Breast epithelium (tissue), 3 donors: ENCODE measurements around the gene PLSCR1.

Source experiments
- CTCF ChIP-seq, 3 donors: fragments of 450-650 bp; IDR thresholded peaks; one replicate each; pipeline ENCODE4 v1.5.1; 2016 to 2017; ENCODE audit warnings: antibody characterized with exemption in 3 of 3, mild to moderate bottlenecking in 3 of 3, moderate library complexity in 3 of 3
- POLR2A ChIP-seq: fragments of 450-650 bp; IDR thresholded peaks from one replicate; pipeline ENCODE4 v1.6.1; 2016; ENCODE audit warnings: antibody characterized with exemption, mild to moderate bottlenecking, moderate library complexity
- POLR2AphosphoS5 ChIP-seq, 3 donors: sonication (generic); formaldehyde crosslinking; IDR thresholded peaks; one replicate each; pipeline ENCODE4 v1.6.1; 2017; ENCODE audit warnings: antibody characterized with exemption in 3 of 3

DNA sequence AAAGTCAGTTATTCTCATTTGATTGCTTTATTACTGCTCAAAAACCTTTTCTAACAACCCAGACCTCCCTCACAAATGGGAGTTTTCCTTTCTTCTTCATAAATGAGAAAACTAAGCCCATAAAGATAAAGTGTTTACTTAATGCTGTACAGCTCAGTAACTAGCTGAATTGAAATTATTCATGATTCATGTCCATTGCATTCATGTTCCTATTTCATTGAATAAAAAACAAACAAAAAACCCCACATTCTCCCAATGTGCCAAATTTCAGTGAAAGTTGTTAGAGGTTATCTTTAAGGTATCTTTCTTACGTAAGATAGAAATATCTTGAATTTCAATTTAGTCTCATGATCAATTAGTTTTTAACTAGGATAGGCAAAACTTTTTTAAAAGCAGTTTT is 77.8 kb downstream of the PLSCR1 start:
- TF ChIP-seq CTCF (IDR thresholded peaks at IDR 0.05) (no peak), POLR2A (no peak), POLR2AphosphoS5 (IDR thresholded peaks at IDR 0.05) (no peak)
